ENCODE measurements around the gene LAMB3.

LAMB3 gene

DNA sequence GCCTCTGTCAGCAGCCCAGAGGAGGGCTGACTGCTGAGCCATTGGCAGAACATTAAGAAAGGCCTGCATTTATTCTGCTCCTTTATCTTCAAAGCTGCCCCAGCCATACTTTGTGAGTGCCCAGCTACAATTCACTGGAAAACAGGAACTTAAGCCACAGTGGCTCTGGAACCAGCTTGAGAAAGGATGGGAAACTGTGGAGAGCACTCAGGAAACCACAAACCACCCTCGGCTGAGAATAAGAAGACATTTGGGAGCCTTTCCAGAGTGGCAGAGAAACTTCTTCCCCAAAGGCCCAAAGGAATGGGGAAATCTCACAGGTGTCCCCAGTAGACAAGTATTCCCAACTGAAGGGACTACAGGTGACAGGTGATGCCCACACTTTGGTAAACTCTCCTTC lies 1.8 kb downstream of the LAMB3 start:
- H3K4me2 ChIP-seq = no peak overlapping the region

GRCh38 chr1:209648931-209649776 lies 3.1 kb downstream of the LAMB3 start:
- H4K20me1 ChIP-seq (ENCODE audit: insufficient read depth) = no peaks in the 10 kb centered on the region
- TF ChIP-seq, protein P1, sequence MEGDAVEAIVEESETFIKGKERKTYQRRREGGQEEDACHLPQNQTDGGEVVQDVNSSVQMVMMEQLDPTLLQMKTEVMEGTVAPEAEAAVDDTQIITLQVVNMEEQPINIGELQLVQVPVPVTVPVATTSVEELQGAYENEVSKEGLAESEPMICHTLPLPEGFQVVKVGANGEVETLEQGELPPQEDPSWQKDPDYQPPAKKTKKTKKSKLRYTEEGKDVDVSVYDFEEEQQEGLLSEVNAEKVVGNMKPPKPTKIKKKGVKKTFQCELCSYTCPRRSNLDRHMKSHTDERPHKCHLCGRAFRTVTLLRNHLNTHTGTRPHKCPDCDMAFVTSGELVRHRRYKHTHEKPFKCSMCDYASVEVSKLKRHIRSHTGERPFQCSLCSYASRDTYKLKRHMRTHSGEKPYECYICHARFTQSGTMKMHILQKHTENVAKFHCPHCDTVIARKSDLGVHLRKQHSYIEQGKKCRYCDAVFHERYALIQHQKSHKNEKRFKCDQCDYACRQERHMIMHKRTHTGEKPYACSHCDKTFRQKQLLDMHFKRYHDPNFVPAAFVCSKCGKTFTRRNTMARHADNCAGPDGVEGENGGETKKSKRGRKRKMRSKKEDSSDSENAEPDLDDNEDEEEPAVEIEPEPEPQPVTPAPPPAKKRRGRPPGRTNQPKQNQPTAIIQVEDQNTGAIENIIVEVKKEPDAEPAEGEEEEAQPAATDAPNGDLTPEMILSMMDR (conservative IDR thresholded peaks at IDR 0.05; ENCODE audit: low read depth, low read length) = no peak
- no peak overlapping the region for H3K4me3 ChIP-seq (IDR thresholded peaks at IDR 0.05; ENCODE audit: insufficient read depth, low read depth, low read length)
- H2AFZ ChIP-seq (ENCODE audit: low read depth) = no peak overlapping the region
- no peaks in the 10 kb centered on the region for H3K4me1 ChIP-seq (ENCODE audit: low read depth, poor library complexity, severe bottlenecking)
- no peaks in the 10 kb centered on the region for H3K27me3 ChIP-seq (ENCODE audit: insufficient read depth, low read depth)
- no peak overlapping the region for H3K4me2 ChIP-seq
- H3K79me2 ChIP-seq (ENCODE audit: insufficient read depth, low read depth) = no peaks in the 10 kb centered on the region
- H3K36me3 ChIP-seq (ENCODE audit: insufficient read depth) = no peaks in the 10 kb centered on the region
- no peak overlapping the region for H3K9ac ChIP-seq
- no peak overlapping the region for H3K27ac ChIP-seq

More for the DNA sequence above, 1.8 kb downstream of the LAMB3 start:
- H3K4me1 ChIP-seq (ENCODE audit: low read depth, poor library complexity, severe bottlenecking) = no peaks in the 10 kb centered on the region
- no peak overlapping the region for H3K9ac ChIP-seq
- no peaks in the 10 kb centered on the region for H3K79me2 ChIP-seq (ENCODE audit: insufficient read depth, low read depth)
- no peak overlapping the region for H3K27ac ChIP-seq
- no peaks in the 10 kb centered on the region for H4K20me1 ChIP-seq (ENCODE audit: insufficient read depth)
- H2AFZ ChIP-seq (ENCODE audit: low read depth) = no peak overlapping the region
- H3K36me3 ChIP-seq (ENCODE audit: insufficient read depth) = no peaks in the 10 kb centered on the region
- TF ChIP-seq, protein P1 (conservative IDR thresholded peaks at IDR 0.05; ENCODE audit: low read depth, low read length) = no peak
- H3K27me3 ChIP-seq (ENCODE audit: insufficient read depth, low read depth) = no peaks in the 10 kb centered on the region
- H3K4me3 ChIP-seq (IDR thresholded peaks at IDR 0.05; ENCODE audit: insufficient read depth, low read depth, low read length) = no peak overlapping the region

- H4K20me1 ChIP-seq (ENCODE audit: insufficient read depth) = no peaks in the 10 kb centered on the region
- no peak overlapping the region for H3K27ac ChIP-seq
- H3K4me3 ChIP-seq (IDR thresholded peaks at IDR 0.05; ENCODE audit: insufficient read depth, low read depth, low read length) = no peak overlapping the region
- TF ChIP-seq, protein P1 (conservative IDR thresholded peaks at IDR 0.05; ENCODE audit: low read depth, low read length) = no peak
- no peak overlapping the region for H3K4me2 ChIP-seq
- H2AFZ ChIP-seq (ENCODE audit: low read depth) = no peak overlapping the region
- H3K27me3 ChIP-seq (ENCODE audit: insufficient read depth, low read depth) = no peaks in the 10 kb centered on the region
- H3K36me3 ChIP-seq (ENCODE audit: insufficient read depth) = no peaks in the 10 kb centered on the region
- H3K79me2 ChIP-seq (ENCODE audit: insufficient read depth, low read depth) = no peaks in the 10 kb centered on the region
- H3K9ac ChIP-seq = no peak overlapping the region
- no peaks in the 10 kb centered on the region for H3K4me1 ChIP-seq (ENCODE audit: low read depth, poor library complexity, severe bottlenecking)
These were observed 3.9 kb downstream of the LAMB3 start for GRCh38 chr1:209648346-209648745.

DNA sequence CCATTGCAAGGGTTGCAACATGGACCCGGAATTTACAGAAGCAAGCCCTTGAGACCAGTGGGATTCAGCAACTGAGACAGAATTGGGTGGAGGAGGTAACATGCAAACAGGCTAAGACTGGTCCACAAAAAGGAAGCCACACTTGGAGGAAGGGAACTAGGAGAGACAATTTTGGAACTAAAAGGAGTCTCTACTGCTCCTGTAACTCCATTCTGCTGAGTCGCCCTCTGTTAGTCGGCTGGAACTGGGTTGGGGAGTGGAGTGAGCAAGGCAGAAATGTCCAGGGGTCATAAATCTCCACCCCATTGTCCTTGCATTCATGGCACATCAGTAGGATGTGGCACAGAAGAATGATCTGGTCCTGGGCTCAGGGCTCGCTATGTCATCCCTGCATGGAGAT lies 5.1 kb downstream of the LAMB3 start:
- Histone ChIP-seq H4K20me1 (ENCODE audit: insufficient read depth) (no peaks in the 10 kb centered on the region), H3K4me3 (IDR thresholded peaks at IDR 0.05; ENCODE audit: insufficient read depth, low read depth, low read length) (no peak overlapping the region), H3K4me2 (no peak overlapping the region), H3K27me3 (ENCODE audit: insufficient read depth, low read depth) (no peaks in the 10 kb centered on the region), H3K36me3 (ENCODE audit: insufficient read depth) (no peaks in the 10 kb centered on the region), H3K9ac (no peak overlapping the region), H3K4me1 (ENCODE audit: low read depth, poor library complexity, severe bottlenecking) (no peaks in the 10 kb centered on the region), H2AFZ (ENCODE audit: low read depth) (no peak overlapping the region), H3K79me2 (ENCODE audit: insufficient read depth, low read depth) (no peaks in the 10 kb centered on the region), H3K27ac (no peak overlapping the region)
- TF ChIP-seq, protein P1 (conservative IDR thresholded peaks at IDR 0.05; ENCODE audit: low read depth, low read length) = no peak
